Heart right ventricle (tissue), 16 donors: Measurements from ENCODE around the gene LYPD1. TPM values are rescaled to one million over a fixed set of nuclear protein-coding genes. Genes with fewer than 3 reads are reported as not detected.

Experiments
- ATAC-seq, 8 donors: fragments of 200-7000 bp; cut with Tn5 transposase; one replicate each; pipeline ENCODE4 v1.9.1; 2020; ENCODE audit warnings: mild to moderate bottlenecking in 8 of 8, moderate library complexity in 8 of 8, moderate number of reproducible peaks in 1 of 8
- DNase-seq, 2 donors: peaks; one replicate each; pipeline ENCODE4 v3.0.0-alpha.2; 2020
- H3K27ac ChIP-seq, 10 donors: fragments of 200-600 bp; sonication (generic) in 2 of 10; one replicate each; pipeline versions ENCODE4 v1.5.0 to v1.8.0; 2020 to 2022; ENCODE audit warnings: mild to moderate bottlenecking in 3 of 10
- H3K27me3 ChIP-seq, 7 donors: fragments of 200-600 bp; one replicate each; pipeline ENCODE4 v1.8.0; 2021 to 2022; ENCODE audit warnings: mild to moderate bottlenecking in 2 of 7
- H3K36me3 ChIP-seq, 9 donors: fragments of 200-600 bp; sonication (generic) in 1 of 9; one replicate each; pipeline versions ENCODE4 v1.5.0 to v1.8.0; 2020 to 2022; ENCODE audit warnings: mild to moderate bottlenecking in 2 of 9
- H3K4me1 ChIP-seq, 9 donors: fragments of 200-600 bp; sonication (generic) in 1 of 9; one replicate each; pipeline versions ENCODE4 v1.5.0 to v1.8.0; 2020 to 2022; ENCODE audit warnings: mild to moderate bottlenecking in 4 of 9
- H3K4me3 ChIP-seq, 10 donors: fragments of 200-600 bp; sonication (generic) in 2 of 10; one replicate each; pipeline versions ENCODE4 v1.5.0 to v1.8.0; 2020 to 2022; ENCODE audit warnings: mild to moderate bottlenecking in 7 of 10, moderate library complexity in 2 of 10
- H3K9me3 ChIP-seq, 11 donors: fragments of 200-600 bp in 10 of 11; sonication (generic) in 2 of 11; one replicate each; pipeline versions ENCODE4 v1.5.0 to v1.8.0; 2013 to 2022; ENCODE audit warnings: mild to moderate bottlenecking in 2 of 11, control low read depth in 1 of 11, moderate library complexity in 1 of 11
- CTCF ChIP-seq, 9 donors: fragments of 200-600 bp; sonication (generic) in 2 of 9; IDR thresholded peaks; one replicate each; pipeline versions ENCODE4 v1.5.0 to v1.8.0; 2021 to 2022; ENCODE audit warnings: antibody characterized with exemption in 9 of 9, mild to moderate bottlenecking in 5 of 9, moderate library complexity in 1 of 9
- WGBS, 2 donors: extraction: QIAGEN DNeasy Blood & Tissue Kit; methylation state at CpG; one replicate each; pipeline ENCODE4 v1.1.7; 2013; ENCODE audit warnings: inconsistent platforms in 1 of 2; 5-methylcytosine and 5-hydroxymethylcytosine counted together
- intact Hi-C, 10 donors: fragments of 100-400 bp; cut with DNase I; formaldehyde crosslinking; loops; one replicate each; pipeline versions ENCODE4 v1.11.1 to v1.14.2; 2022
- polyA plus RNA-seq, 2 donors: library from polyadenylated mRNA; stranded (reverse); fragments of 200-250 nt; gene quantifications; one replicate each; pipeline ENCODE4 v1.2.3, GENCODE V29; 2013
- total RNA-seq, 10 donors: library from RNA; stranded (reverse); fragmentation: NEBNext Ultra II Directional in 3 of 10; extraction: Animal tissue kit (Norgen Biotek cat#: 25700) in 3 of 10; gene quantifications; one replicate each; pipeline versions ENCODE4 v1.2.1 to v1.2.4, GENCODE V29; 2021 to 2023
- donor health status: Arrhythmogenic right ventricular cardiomyopathy.
- donor health status: ischemic (EF 13 %, LVEDD 7.1; RV severe dilation, severe dysfunction).
- donor health status: healthy with polysubstance abuse.
- donor health status: DM: no; HTN: yes; CAD: no.
- donor health status: DM: no; HTN: no; CAD: no.
- donor health status: ischemic (EF 25% LVEDD 6.9; RV normal size, moderate dysfunction).
- donor health status: ischemic (EF 25% LVEDD 5.7; RV mildly dilated, moderate dysfunction).
- donor health status: healthy.
- donor health status: DM: yes; HTN: yes; CAD: no.
- donor health status: Ischemic cardiomyopathy.
- donor health status: ischemic (EF 35%, LVEDD 5.7; RV mildly dilated, moderate dysfunction).
- donor health status: nonischemic (EF 11% LVEDD 7.7; RV severe dilation, severe dysfunction).
- donor health status: DM: yes; HTN: yes; CAD: no.
- donor health status: PGD.
- donor health status: ischemic (EF 29% LVEDD 5.4; RV normal size, mild dysfunction).
- donor health status: nonischemic (EF 23%, LVEDD 6.1; RV moderate dilation, normal function).

The LYPD1 gene
- total and polyA plus RNA-seq, 12 donors: 0.16 to 0.72 (median 0.42) TPM; not detected in 3

- WGBS, 2 donors: 92% methylated on average over 8 of the region's 8 CpGs
- DNase-seq (no peak), ATAC-seq (no peak)
- Histone ChIP-seq H3K4me1 (no peaks in the 10 kb centered on the region), H3K9me3 (no peaks in the 10 kb centered on the region), H3K4me3 (no peak overlapping the region), H3K27ac (no peak overlapping the region), H3K27me3 (peaks cover 0 to 17% (median 6%) of the 10 kb centered on the region in 7 donors), H3K36me3 (no peaks in the 10 kb centered on the region)
- TF ChIP-seq CTCF (IDR thresholded peaks at IDR 0.05): no peak
- intact Hi-C loops: no loop called here
Observed at GRCh38 chr2:132606649-132607048, 63.4 kb downstream of the LYPD1 start.

- Histone ChIP-seq H3K4me3 (no peak overlapping the region), H3K27me3 (peaks cover 0 to 23% (median 6%) of the 10 kb centered on the region in 7 donors), H3K27ac (no peak overlapping the region), H3K4me1 (no peaks in the 10 kb centered on the region), H3K9me3 (no peaks in the 10 kb centered on the region), H3K36me3 (no peaks in the 10 kb centered on the region)
- WGBS, 2 donors: 72 to 75% methylated on average over 14 of the region's 14 CpGs
- TF ChIP-seq CTCF (IDR thresholded peaks at IDR 0.05): no peak
- intact Hi-C loops: no loop called here
- ATAC-seq (no peak), DNase-seq (no peak)
Observed at GRCh38 chr2:132605236-132606180, 64.5 kb downstream of the LYPD1 start.

DNA sequence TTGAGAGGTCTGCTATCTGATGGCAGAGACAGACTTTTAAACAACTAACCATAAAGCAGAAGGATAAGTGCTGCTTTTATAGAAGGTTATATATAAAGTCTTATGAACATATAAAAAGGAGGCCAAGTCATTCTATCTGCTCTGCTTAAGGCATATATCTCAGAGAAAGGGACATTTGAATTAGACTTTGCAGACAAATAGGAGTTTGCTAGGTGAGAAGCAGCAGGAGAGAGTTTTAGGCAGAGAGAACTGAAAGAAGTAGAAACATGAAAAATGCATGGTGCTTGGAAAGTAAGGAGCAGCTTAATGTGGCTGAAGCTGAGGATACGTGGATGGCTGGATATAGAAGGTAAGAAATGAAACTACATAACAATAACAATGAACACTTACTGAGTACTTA is 65.4 kb downstream of the LYPD1 start:
- DNase-seq (no peak), ATAC-seq (no peak)
- Histone ChIP-seq H3K27me3 (peaks cover 0 to 25% (median 8%) of the 10 kb centered on the region in 7 donors), H3K27ac (no peak overlapping the region), H3K36me3 (no peaks in the 10 kb centered on the region), H3K4me1 (no peaks in the 10 kb centered on the region), H3K4me3 (no peak overlapping the region), H3K9me3 (no peaks in the 10 kb centered on the region)
- intact Hi-C loops: no loop called here
- no peak for TF ChIP-seq CTCF (IDR thresholded peaks at IDR 0.05)
- WGBS, 2 donors: 81 to 83% methylated on average over 1 of the region's 1 CpG

- Histone ChIP-seq H3K36me3 (no peaks in the 10 kb centered on the region), H3K27me3 (peaks cover 0 to 29% (median 12%) of the 10 kb centered on the region in 7 donors), H3K9me3 (peaks cover 0 to 10% (median 0%) of the 10 kb centered on the region in 11 donors), H3K4me1 (no peaks in the 10 kb centered on the region), H3K27ac (no peak overlapping the region), H3K4me3 (no peak overlapping the region)
- no peak for TF ChIP-seq CTCF (IDR thresholded peaks at IDR 0.05)
- 90 to 93% methylated on average over 4 of the region's 4 CpGs for WGBS, 2 donors
- intact Hi-C loops: no loop called here
- ATAC-seq: no peak
- no peak for DNase-seq
Observed at GRCh38 chr2:132599556-132599955, 70.4 kb downstream of the LYPD1 start.
